Measurements from ENCODE around the gene TRMT61A. TPM values are rescaled to one million over a fixed set of nuclear protein-coding genes. Genes with fewer than 3 reads are reported as not detected.

Gene TRMT61A
- total RNA-seq, 1 experiment from 2014 or later = 22.5 TPM

DNA sequence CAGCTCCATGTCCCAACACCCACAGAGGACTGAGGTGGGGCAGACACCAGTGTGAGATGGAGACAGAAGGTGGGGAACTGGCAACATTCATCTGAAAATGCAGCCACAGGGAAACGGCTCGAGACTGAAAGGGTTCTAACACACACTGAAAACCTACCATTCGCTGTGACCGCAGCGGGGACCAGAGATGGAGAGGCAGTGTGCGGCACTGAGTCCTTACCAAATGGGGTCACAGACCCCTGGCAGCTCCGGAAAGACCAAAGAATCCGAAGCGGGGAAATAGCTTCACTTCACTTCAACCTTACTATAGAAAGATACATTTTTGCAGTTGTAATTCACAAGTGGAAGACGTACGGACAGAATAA, 23.8 kb downstream of the TRMT61A start:
- Histone ChIP-seq H3K9me2 (ENCODE audit: insufficient read depth) (no peaks in the 10 kb centered on the region), H3K4me2 (no peak overlapping the region), H3K4me1 (replicated peaks; ENCODE audit: insufficient read depth) (peaks cover 12% of the 10 kb centered on the region; the same call in 1 of the 2 replicates), H3K4me3 (no peak overlapping the region), H4K20me1 (ENCODE audit: insufficient read depth) (peaks cover 65% of the 10 kb centered on the region), H3K27ac (no peak overlapping the region), H3K9me3 (ENCODE audit: insufficient read depth, low read depth) (no peaks in the 10 kb centered on the region), H3F3A (ENCODE audit: insufficient read depth, low read depth) (peaks cover 28% of the 10 kb centered on the region), H3K36me3 (ENCODE audit: low read depth) (peaks cover 12% of the 10 kb centered on the region; the same call in 1 of the 2 replicates), H3K79me2 (ENCODE audit: low read depth) (peaks cover 27% of the 10 kb centered on the region), H3K27me3 (ENCODE audit: insufficient read depth, low read depth) (no peaks in the 10 kb centered on the region), H2AFZ (no peak overlapping the region)
- no TSS peak for BruUV-seq (replicated peaks)
- ChIA-PET CTCF (interaction anchor here (0.6 to 1.6 kb wide), 6 partner anchors 9 to 1037 kb away, joined by 3 to 10 read pairs (median 6); no protein-coding TSS in a partner anchor), POLR2A (ENCODE audit: unreplicated experiment) (interaction anchor here (0.5 to 1.5 kb wide), 6 partner anchors 9 to 162 kb away, joined by 3 to 23 read pairs (median 4); partner anchors contain the start of genes BAG5 and COA8)
- no peak for DNase-seq
- intact Hi-C loops (cut with micrococcal nuclease; ENCODE audit: unreplicated experiment) = loop anchor here (1.0 kb wide), 1 partner anchor 8 kb away; no protein-coding TSS in a partner anchor
- TF ChIP-seq EZH2 (IDR thresholded peaks at IDR 0.05; ENCODE audit: low read depth) (no peak), CTCF (conservative IDR thresholded peaks at IDR 0.05) (no peak)

DNA sequence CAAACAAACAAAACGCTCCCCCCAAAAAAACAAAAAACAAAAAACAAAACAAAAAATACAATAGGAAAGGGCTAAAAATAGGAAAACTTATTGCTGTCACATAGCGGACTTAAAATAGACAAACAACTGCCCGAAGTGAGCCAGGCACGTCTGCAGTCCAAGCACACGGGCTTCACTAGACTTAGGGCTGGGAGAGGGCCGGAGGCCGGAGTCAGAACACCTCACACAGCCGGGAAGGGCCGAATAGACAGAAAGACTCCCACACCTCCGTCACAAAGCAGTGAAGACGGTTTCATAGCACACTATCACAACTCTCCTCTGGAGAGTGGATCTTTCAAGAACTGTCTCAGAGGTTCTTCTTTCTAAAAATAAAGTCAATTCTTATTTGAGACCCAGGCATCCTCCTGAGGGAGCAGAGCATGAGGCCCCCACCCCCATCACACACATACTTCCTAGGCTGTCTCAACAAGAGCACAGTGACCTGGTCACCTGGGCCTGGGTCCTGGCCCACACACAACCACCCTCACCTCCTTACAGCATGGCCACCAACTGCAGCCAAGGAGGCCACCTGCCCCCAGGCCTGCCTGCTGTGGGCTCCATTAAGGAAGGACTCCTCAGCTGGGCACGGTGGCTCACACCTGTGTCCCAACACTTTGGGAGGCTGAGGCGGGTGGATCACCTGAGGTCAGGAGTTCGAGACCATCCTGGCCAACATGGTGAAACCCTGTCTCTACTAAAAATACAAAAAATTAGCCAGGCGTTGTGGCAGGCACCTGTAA, 26.8 kb downstream of the TRMT61A start:
- Histone ChIP-seq H3F3A (ENCODE audit: insufficient read depth, low read depth) (peaks cover 57% of the 10 kb centered on the region), H3K36me3 (ENCODE audit: low read depth) (peaks cover 41% of the 10 kb centered on the region), H3K4me3 (no peak overlapping the region), H2AFZ (no peak overlapping the region), H3K4me1 (replicated peaks; ENCODE audit: insufficient read depth) (peaks cover 40% of the 10 kb centered on the region), H3K9me2 (ENCODE audit: insufficient read depth) (no peaks in the 10 kb centered on the region), H3K9me3 (ENCODE audit: insufficient read depth, low read depth) (no peaks in the 10 kb centered on the region), H3K79me2 (ENCODE audit: low read depth) (peaks cover 56% of the 10 kb centered on the region), H3K4me2 (no peak overlapping the region), H3K27ac (no peak overlapping the region), H3K27me3 (ENCODE audit: insufficient read depth, low read depth) (no peaks in the 10 kb centered on the region), H4K20me1 (ENCODE audit: insufficient read depth) (peaks cover 75% of the 10 kb centered on the region)
- intact Hi-C loops (cut with micrococcal nuclease; ENCODE audit: unreplicated experiment) = no loop called here
- DNase-seq = no peak
- TF ChIP-seq CTCF (conservative IDR thresholded peaks at IDR 0.05) (no peak), EZH2 (IDR thresholded peaks at IDR 0.05; ENCODE audit: low read depth) (no peak)
- BruUV-seq (replicated peaks) = no TSS peak
- POLR2A ChIA-PET (ENCODE audit: unreplicated experiment) = no interaction called here
- CTCF ChIA-PET = no interaction called here

DNA sequence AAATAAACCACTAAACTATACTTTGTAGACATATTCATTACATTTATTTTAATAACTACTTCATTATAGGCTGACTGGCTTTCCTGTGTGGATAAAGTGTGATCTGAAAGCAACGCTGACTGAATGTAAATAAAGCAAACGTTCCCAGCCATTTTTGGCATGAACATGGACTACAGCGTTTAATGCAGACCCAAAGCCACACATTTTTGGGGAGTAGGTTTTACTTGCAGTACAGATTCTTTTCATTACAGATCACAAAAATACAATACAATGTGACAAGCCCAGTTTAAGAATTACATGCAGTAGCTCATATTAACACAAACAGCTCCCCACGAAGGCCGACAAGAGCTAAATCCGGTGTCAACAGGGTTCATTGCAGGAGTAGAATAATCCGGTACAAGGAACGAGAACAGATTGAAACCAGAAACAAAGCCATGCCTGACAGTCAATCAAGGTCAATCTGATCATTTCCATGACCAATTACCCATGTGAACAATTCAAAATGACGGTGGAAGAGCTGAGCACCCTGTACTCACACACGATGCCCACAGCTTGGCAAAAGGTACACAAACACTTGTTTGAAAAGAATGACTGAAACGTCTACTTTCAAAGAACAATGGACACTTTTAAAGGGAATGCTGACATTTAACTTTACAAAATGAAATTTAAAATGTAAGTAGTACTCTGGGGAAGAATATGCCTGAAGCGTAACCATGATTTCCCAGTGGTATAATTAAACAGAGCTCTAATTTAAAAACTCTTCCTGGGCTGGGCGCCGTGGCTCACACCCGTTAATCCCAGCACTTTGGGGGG, 28.2 kb downstream of the TRMT61A start:
- Histone ChIP-seq H4K20me1 (ENCODE audit: insufficient read depth) (peaks cover 80% of the 10 kb centered on the region), H3K36me3 (ENCODE audit: low read depth) (peaks cover 41% of the 10 kb centered on the region), H3K9me2 (ENCODE audit: insufficient read depth) (no peaks in the 10 kb centered on the region), H2AFZ (no peak overlapping the region), H3K4me1 (replicated peaks; ENCODE audit: insufficient read depth) (peaks cover 39% of the 10 kb centered on the region), H3K4me3 (no peak overlapping the region), H3K9me3 (ENCODE audit: insufficient read depth, low read depth) (no peaks in the 10 kb centered on the region), H3K79me2 (ENCODE audit: low read depth) (peaks cover 70% of the 10 kb centered on the region), H3K27me3 (ENCODE audit: insufficient read depth, low read depth) (no peaks in the 10 kb centered on the region), H3K27ac (no peak overlapping the region), H3K4me2 (no peak overlapping the region), H3F3A (ENCODE audit: insufficient read depth, low read depth) (peaks cover 71% of the 10 kb centered on the region)
- POLR2A ChIA-PET (ENCODE audit: unreplicated experiment) = interaction anchor here (0.6 kb wide), 1 partner anchor 100 kb away, joined by 3 read pairs; no protein-coding TSS in a partner anchor
- intact Hi-C loops (cut with micrococcal nuclease; ENCODE audit: unreplicated experiment) = no loop called here
- DNase-seq = no peak
- CTCF ChIA-PET = interaction anchor here (0.6 kb wide), 2 partner anchors 17 to 26 kb away, joined by 3 read pairs; no protein-coding TSS in a partner anchor
- TF ChIP-seq CTCF (conservative IDR thresholded peaks at IDR 0.05) (no peak), EZH2 (IDR thresholded peaks at IDR 0.05; ENCODE audit: low read depth) (no peak)
- BruUV-seq (replicated peaks) = no TSS peak
